ENCODE data around the gene FREY1.

GRCh38 chr11:45899086-45899447 lies 8.0 kb downstream of the FREY1 start:
- TF ChIP-seq CTCF (IDR thresholded peaks at IDR 0.05) (no peak), POLR2A (IDR thresholded peaks at IDR 0.05) (no peak)
